GM19035 (cell line): ENCODE results near the gene LYSMD1.
"Not testable (repeated sequence)": the region's sequence is repeated elsewhere in the genome, so short reads cannot be mapped to it uniquely, and the experiment has no call there.

Source experiments
- ATAC-seq: cut with Tn5 transposase; IDR thresholded peaks from one replicate; pipeline ENCODE4 v1.9.1; 2021; ENCODE audit not compliant: unreplicated experiment

LYSMD1 gene, protein sequence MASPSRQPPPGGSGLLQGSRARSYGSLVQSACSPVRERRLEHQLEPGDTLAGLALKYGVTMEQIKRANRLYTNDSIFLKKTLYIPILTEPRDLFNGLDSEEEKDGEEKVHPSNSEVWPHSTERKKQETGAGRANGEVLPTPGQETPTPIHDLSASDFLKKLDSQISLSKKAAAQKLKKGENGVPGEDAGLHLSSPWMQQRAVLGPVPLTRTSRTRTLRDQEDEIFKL

DNA sequence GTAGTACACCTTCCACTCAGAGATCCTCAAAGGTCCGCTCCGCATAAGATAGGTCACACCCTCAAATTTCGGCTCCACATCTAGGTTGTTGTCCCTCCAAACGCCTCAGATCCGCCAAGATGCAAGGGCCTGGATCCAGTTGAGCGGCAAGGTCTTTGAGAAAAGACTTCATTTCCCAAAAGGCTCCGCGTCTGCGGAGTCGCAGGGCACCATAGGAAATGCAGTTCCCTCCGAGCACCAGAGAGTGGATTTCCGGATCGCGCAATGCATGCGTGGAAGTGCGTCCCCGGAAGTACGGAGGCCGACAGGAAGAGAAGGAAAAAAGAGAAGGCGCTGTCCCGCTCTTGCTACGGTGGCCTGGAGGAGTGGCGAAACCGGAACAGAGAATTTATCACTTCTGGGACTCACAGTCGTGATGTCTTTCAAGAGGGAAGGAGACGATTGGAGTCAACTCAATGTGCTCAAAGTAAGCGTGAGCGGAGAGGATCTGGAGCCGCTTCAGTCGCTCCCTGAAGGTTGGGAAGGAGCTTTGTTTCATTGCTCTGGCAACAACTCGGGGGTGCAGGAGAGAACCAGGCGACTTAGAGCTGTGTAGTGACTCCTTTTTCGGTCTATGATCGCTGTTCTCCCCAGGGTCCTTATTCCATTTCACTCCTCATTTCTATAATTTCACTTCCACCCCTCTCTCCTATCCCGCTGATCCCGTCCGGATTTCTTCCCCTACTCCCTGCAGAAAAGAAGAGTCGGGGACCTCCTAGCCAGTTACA lies at the start of gene LYSMD1, which contains the start of gene SCNM1:
Gene LYSMD1 (minus strand): TSS at position 165 of the 767 bp plus-strand sequence. CDS start 644 bp downstream, outside the sequence.
Gene SCNM1 (plus strand): TSS at position 407 of the 767 bp plus-strand sequence. CDS start 9 bp downstream, at position 416.
- peak; percentile 90 for ATAC-seq

GRCh38 chr1:151213560-151213959 lies 47.9 kb upstream of the LYSMD1 start:
- no peak for ATAC-seq

GRCh38 chr1:151211972-151212705 lies 46.4 kb upstream of the LYSMD1 start:
- no peak for ATAC-seq

- no peak for ATAC-seq
Measured at GRCh38 chr1:151210830-151211229, 45.1 kb upstream of the LYSMD1 start.

DNA sequence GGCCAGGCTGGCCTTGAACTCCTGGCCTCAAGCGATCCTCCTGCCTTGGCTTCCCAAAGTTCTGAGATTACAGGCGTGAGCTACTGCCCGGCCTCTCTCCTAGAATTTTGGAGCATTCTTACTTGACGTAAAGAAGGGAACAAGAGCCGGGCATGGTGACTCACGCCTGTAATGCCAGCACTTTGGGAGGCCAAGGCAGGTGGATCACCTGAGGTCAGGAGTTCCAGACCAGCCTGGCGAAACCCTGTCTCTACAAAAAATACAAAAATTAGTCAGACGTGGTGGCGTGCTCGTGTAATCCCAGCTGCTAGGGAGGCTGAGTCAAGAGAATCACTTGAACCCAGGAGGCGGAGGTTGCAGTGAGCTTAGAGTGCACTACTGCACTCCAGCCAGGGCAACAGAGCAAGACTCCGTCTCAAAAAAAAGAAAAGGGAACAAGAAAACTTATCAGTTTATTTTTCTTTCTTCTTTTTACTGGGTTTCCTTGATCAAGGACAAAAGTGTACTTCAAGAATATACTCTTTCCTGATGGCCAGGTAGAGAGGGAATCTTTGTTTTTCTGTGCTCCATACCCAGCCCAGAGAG lies 39.8 kb upstream of the LYSMD1 start:
- ATAC-seq, result not testable (repeated sequence)

- ATAC-seq, result no peak
Measured at GRCh38 chr1:151199873-151200581, 34.3 kb upstream of the LYSMD1 start.

GRCh38 chr1:151198254-151199127 lies 32.8 kb upstream of the LYSMD1 start, which contains the start of gene PIP5K1A:
Gene PIP5K1A (plus strand): TSS chr1:151198552. CDS start chr1:151198997, 445 bp downstream.
- ATAC-seq, result peak; percentile 84

DNA sequence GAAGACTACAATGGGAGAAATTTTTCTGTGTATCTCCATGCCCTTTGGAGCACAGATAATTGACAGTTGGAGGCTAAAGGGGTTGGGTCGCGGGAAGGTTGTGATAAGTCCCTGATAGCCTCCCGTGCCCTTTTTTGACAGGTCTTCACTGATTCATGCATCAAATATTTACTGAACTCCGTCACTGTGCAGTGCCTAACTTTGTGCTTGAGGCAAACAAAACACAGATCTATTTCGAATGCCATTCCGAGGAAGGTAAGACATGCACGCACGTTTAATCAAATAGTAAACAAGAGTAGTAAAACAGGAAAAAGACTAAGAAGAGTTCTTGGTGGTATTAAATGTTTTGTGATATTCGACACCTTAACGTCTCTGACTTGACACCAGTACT lies 32.2 kb upstream of the LYSMD1 start:
- ATAC-seq, result no peak

- no peak for ATAC-seq
Measured at GRCh38 chr1:151196292-151196800, 30.6 kb upstream of the LYSMD1 start.

GRCh38 chr1:151194894-151195594 lies 29.3 kb upstream of the LYSMD1 start:
- not testable (repeated sequence) for ATAC-seq

DNA sequence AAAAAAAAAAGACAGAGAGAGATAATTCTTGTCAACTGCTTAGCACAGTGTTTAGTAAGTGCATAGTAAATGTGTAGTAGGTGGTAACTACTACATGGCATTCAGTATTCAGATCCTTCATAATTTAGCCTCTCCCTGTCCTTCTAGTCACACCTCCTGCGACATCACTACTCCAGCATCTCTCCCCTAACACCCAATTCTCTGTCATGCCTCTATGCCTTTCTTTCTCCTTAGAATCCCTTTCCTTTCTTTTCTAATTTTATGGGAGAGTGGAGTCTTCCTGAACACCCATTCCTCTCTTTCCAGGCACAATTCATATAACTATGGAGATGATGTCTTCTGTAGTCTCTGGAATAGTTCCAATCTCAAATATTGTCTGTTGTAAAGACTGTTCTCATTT lies 28.2 kb upstream of the LYSMD1 start:
- ATAC-seq, result no peak

- ATAC-seq, result no peak
Measured at GRCh38 chr1:151193304-151193703, 27.6 kb upstream of the LYSMD1 start.

- no peak for ATAC-seq
Measured at GRCh38 chr1:151192047-151192446, 26.3 kb upstream of the LYSMD1 start.

DNA sequence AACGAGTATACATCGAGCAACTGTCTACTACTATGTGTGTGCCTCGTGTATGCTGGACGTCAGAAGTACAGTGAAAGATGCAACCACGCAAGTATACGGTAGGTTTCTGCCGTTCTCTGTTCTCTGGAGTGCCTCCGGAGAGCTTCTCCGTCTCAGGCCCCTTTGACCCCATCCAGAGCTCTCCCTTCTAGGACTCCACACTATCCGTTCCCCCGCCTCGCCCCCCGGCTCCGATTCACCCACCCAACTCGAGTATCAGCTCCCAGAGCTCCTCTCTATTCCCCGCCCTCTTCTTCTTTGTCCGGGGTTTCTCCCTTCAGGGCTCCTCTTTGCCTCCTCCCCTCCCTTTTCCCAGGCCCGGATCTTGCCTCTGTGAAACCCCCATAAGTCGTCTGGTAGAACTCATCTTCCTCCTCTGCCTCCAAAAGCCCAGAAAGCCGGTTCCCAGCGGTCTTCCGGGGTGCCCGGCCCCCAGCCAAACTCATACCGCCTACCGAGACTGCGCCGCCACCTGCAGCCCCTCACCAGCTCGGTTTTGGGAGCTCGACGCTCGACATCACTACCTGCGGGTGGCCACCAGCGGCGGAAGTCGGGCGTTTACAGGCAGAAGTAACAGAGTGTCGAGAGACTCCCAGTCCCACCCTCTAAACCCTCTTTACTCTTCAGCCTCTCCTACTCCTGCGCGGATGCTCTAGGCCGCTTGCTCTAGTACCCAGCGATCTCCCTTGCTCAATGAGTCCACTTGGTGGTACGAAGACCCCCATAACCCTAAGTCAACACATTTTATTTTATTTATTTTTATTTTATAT lies 24.1 kb upstream of the LYSMD1 start, which contains the start of gene VPS72:
Gene VPS72 (minus strand): TSS at position 561 of the 809 bp plus-strand sequence. CDS start 76 bp downstream, at position 485.
- ATAC-seq, result peak; percentile 87

GRCh38 chr1:151188667-151189066 lies 23.0 kb upstream of the LYSMD1 start:
- not testable (repeated sequence) for ATAC-seq

DNA sequence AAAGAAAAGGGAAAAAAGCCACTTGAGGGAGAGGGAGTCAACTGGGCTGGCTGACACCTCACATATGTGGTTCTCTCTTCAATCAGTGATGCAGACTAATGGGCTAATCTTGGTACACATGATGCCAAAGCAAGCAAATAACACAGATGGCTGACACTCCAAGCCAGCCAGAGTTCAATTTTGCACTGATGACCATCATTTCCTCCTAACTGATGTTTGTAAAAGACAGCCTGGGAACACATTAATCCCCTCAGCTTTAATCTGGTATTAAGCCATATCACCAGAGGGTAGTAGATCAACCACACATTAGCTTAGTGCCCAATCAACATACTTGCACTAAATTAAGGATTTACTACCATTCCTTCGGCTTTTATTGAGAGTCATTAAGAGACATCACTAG lies 21.5 kb upstream of the LYSMD1 start:
- no peak for ATAC-seq

DNA sequence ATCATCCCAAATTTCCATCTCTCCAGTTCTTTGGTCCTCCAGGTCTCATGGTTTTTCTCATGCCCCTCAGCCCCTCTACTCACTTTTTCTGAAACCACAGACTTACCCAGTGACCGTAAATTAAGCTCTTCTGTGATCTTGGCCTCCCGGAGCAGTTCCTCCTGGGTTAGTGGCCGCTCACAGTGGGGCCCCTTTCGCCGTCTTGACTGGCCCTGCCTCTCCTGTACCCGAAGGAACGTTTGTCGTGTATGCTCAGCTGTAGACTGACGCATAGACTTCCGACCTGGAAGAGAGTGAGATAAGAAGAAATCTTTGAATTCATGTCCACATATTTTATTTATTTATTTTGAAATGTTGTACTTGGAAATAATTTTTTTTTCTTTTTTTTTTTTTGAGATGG lies 18.5 kb upstream of the LYSMD1 start:
- no peak for ATAC-seq
